ENCODE data around the gene SERINC2.

SERINC2 gene

DNA sequence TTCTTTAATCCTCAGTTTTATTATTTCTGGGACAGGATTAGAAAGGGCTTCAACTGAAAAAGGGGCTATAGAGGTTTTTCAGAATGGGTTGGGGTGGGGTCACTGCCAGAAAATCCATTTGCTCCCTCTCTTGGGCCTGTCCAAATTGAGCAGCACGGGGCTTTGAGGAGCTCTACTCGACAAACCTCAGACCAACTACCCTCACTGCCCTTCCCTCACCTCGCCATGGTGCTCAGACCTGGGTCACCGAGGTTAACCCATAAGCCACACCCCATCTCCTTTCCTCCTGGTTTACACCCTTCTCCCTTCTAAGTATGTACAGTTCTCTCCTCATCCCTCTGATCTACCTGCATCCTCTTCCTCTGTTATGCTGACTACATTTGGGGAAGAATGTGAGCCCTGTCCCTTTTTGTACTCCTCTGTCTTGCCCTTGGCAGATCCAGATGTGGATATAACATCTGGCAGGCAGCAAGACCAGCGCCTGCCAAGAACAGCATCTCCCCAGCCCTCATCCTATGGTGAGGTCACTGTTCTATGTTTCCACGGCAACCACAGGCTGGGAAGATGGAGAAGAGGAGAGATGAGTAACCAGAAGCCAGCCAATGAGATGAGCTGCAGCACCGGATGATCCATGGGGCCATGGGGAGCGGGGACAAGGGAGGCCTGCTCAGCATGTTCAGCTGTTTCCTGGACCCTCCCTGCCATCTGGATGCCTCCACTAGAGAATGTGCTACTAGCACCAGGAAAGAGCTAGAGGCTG is 36.5 kb upstream of the SERINC2 start:
- H3K4me3 ChIP-seq (ENCODE audit: low read depth, low read length) = no peak overlapping the region
- peak; percentile 54 for DNase-seq (ENCODE audit: low read depth)
- TF ChIP-seq, protein P1, sequence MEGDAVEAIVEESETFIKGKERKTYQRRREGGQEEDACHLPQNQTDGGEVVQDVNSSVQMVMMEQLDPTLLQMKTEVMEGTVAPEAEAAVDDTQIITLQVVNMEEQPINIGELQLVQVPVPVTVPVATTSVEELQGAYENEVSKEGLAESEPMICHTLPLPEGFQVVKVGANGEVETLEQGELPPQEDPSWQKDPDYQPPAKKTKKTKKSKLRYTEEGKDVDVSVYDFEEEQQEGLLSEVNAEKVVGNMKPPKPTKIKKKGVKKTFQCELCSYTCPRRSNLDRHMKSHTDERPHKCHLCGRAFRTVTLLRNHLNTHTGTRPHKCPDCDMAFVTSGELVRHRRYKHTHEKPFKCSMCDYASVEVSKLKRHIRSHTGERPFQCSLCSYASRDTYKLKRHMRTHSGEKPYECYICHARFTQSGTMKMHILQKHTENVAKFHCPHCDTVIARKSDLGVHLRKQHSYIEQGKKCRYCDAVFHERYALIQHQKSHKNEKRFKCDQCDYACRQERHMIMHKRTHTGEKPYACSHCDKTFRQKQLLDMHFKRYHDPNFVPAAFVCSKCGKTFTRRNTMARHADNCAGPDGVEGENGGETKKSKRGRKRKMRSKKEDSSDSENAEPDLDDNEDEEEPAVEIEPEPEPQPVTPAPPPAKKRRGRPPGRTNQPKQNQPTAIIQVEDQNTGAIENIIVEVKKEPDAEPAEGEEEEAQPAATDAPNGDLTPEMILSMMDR (IDR thresholded peaks at IDR 0.05; ENCODE audit: low read depth, low read length, missing control alignments) = no peak
- in situ Hi-C loops (cut with HindIII; ENCODE audit: low sequenced_read_pairs) = no loop called here

DNA sequence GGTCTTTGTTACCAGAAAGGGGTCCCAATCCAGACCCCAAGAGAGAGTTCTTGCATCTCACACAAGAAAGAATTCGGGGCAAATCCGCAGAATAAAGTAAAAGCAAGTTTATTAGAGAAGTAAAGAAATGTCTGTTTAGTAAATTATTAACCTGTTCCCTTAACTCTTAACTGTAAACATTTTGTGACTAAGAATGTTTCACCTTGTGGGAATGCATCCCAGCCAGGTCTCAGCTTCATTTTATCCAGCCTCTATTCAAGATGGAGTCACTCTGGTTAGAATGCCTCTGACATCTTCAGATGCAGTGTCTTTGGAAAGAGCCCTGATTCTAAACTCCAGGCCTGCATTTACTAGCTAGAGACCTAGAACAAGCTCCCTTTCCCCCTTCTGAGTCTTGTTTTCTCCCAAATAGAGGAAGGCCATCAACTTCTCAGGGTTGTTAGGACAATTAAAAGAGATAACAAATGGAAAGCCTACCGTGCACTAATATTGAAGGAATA is 35.6 kb upstream of the SERINC2 start:
- DNase-seq (ENCODE audit: low read depth) = no peak
- in situ Hi-C loops (cut with HindIII; ENCODE audit: low sequenced_read_pairs) = no loop called here
- H3K4me3 ChIP-seq (ENCODE audit: low read depth, low read length) = no peak overlapping the region
- TF ChIP-seq, protein P1 (IDR thresholded peaks at IDR 0.05; ENCODE audit: low read depth, low read length, missing control alignments) = no peak

DNA sequence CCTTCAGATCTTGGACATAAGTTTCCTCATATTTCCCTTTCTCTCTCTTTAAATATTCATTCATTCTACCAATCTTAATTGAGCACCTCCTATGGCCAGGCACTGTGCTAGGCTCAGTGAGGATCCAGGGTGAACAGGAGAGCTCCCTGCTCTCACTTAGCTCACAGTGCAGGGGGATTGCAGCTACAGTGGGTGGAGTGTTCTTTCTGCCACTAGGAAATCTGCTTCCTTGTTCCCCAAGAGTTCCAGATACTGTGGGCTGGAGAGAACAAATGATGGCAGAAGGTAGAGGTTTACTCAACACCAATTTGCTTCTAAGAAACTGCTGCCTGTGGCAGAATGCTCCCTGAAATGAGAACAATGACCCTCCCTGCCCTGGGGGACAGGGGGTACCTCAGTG is 35.0 kb upstream of the SERINC2 start:
- TF ChIP-seq, protein P1 (IDR thresholded peaks at IDR 0.05; ENCODE audit: low read depth, low read length, missing control alignments) = no peak
- in situ Hi-C loops (cut with HindIII; ENCODE audit: low sequenced_read_pairs) = no loop called here
- no peak overlapping the region for H3K4me3 ChIP-seq (ENCODE audit: low read depth, low read length)
- DNase-seq (ENCODE audit: low read depth) = no peak

DNA sequence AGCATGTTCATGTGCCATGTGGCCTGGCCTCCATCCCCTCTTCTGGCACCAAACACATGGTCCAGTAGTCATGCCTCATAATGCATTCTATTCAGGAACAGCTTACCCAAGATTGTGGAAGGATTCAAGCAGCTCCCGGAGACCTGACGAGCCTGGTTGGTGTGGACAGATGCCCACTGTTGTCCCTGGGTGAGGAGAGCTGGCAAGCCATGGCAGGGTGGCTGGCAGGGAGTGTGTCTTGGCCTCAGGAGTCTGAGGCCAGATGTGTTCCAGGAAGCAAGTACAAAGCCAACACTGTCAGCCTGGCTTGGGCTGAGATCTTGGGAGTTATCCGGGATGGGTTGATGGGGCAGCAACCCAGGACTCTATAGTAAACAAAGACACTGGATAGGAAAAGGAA is 32.8 kb upstream of the SERINC2 start:
- DNase-seq (ENCODE audit: low read depth) = no peak
- in situ Hi-C loops (cut with HindIII; ENCODE audit: low sequenced_read_pairs) = no loop called here
- no peak overlapping the region for H3K4me3 ChIP-seq (ENCODE audit: low read depth, low read length)
- TF ChIP-seq, protein P1 (IDR thresholded peaks at IDR 0.05; ENCODE audit: low read depth, low read length, missing control alignments) = no peak

DNA sequence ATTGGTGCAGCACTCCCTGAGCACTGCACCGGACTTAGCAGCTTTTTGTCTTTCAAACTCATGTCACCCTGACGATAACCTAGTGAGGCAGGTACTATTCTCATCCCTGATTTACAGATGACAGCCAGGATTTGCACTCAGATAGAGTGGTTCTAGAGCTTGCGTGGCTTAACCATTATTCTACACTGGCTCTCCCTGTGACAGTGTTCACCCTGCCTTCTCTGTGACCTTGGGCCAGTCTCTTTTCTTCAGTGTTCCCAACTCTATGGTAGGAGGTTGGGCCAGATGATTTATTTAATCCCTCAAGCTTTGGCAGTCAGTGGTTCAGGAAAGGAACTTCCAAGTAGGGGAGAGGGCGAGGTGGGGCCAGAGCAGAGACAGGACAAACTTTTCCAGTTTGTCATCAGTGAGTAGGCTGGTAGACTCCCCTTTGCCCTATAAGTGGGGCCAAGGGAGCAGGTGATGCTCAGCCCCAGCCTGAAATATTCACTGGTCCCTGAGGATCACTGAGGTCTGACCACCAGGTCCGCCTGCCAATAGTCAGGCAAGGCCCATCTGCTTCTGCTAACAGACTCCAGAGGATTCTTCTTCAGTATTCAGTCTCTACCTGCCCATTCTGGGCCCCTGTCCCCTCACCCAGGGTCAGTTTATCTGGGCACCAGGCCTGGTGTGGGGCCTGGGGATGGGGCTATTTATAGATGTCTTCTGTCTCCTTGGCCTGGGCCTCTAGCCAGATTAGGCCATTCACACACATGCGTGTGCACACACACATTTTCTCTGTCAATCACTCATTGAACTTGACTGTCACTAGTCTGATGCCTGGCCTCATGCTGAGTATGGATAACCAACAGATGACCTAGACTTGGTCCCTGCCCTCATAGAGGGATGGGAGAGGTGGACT is 31.4 kb upstream of the SERINC2 start:
- no peak overlapping the region for H3K4me3 ChIP-seq (ENCODE audit: low read depth, low read length)
- no peak for DNase-seq (ENCODE audit: low read depth)
- in situ Hi-C loops (cut with HindIII; ENCODE audit: low sequenced_read_pairs) = no loop called here

DNA sequence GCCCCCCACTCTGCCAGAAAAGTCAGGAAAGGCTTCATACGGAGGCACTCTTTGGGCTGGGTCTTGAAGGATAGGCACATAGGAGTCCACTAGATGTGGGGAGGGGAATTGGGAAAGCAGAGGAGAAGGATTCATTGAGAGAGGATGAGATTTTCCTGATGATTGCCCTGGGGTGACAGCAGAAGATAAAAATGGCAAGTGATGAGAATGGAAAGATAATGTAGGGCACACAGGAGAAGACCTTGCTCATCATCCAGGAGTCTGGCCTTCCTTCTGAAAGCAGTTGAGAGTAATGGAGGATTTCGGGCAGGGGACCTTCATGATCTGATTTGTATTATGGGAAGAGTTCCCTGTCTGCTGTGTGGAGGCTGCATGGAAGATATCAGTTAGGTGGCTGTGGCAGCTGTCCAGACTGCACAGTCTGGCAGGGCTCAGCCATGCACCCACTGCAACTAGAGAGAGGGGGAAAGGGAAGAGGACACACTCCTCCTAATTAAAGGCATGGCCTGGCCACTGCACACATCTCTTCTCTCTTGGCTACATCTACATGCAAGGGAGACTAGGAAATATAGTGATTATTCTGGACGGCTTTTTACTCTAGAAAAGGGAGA is 30.5 kb upstream of the SERINC2 start:
- TF ChIP-seq, protein P1 (IDR thresholded peaks at IDR 0.05; ENCODE audit: low read depth, low read length, missing control alignments) = no peak
- in situ Hi-C loops (cut with HindIII; ENCODE audit: low sequenced_read_pairs) = no loop called here
- no peak for DNase-seq (ENCODE audit: low read depth)
- no peak overlapping the region for H3K4me3 ChIP-seq (ENCODE audit: low read depth, low read length)

More for the DNA sequence above, 31.4 kb upstream of the SERINC2 start:
- TF ChIP-seq, protein P1 (IDR thresholded peaks at IDR 0.05; ENCODE audit: low read depth, low read length, missing control alignments) = no peak

Measured in astrocyte of the cerebellum (primary cell).